Measurements from ENCODE around the gene TMEM190. TPM values are rescaled to one million over a fixed set of nuclear protein-coding genes. Genes with fewer than 3 reads are reported as not detected.

TMEM190 gene
- total and polyA plus RNA-seq, 9 donors = 0.72 to 45.1 (median 2.5) TPM; not detected in 4

DNA sequence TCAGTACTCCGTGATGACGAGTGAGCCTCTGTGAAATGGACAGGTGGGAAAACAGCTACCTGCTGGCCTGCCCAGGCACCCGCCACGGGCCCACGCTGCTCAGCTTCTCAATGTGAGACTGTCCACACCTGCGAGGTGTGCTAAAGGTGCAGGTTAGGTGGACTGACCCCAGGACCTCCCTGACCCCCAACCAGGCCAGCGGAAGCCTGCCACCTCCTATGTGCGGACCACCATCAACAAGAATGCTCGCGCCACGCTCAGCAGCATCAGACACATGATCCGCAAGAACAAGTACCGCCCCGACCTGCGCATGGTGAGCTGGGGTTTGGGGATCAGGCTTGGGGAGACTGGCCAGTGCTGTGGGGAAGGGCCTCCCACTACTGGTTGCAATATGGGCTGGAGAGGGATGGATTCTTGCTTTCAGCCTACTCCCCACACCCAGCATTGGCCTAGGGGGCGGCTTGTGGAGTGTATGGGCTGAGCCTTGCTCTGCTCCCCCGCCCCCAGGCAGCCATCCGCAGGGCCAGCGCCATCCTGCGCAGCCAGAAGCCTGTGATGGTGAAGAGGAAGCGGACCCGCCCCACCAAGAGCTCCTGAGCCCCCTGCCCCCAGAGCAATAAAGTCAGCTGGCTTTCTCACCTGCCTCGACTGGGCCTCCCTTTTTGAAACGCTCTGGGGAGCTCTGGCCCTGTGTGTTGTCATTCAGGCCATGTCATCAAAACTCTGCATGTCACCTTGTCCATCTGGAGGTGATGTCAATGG lies 11.3 kb downstream of the TMEM190 start:
- H3K9me3 ChIP-seq = no peaks in the 10 kb centered on the region
- H3K4me1 ChIP-seq (ENCODE audit: insufficient read depth) = peaks cover 26% of the 10 kb centered on the region
- H3K36me3 ChIP-seq = no peaks in the 10 kb centered on the region
- no peak overlapping the region for H3K4me3 ChIP-seq
- WGBS, 3 donors = 66 to 74% (median 69%) methylated on average over 24 of the region's 24 CpGs
- no peaks in the 10 kb centered on the region for H3K27me3 ChIP-seq
- intact Hi-C loops (cut with DNase I) = loop anchor here in 3 of 4 donors (5.0 to 10.0 kb wide), 4 partner anchors 74 to 117 kb away; partner anchors contain the start of genes C19orf85 (in 1 of the 3) and ISOC2 (in 1 of the 3)
- TF ChIP-seq POLR2A (IDR thresholded peaks at IDR 0.05) (no peak), EP300 (IDR thresholded peaks at IDR 0.05) (no peak)
- TF ChIP-seq, protein P1, sequence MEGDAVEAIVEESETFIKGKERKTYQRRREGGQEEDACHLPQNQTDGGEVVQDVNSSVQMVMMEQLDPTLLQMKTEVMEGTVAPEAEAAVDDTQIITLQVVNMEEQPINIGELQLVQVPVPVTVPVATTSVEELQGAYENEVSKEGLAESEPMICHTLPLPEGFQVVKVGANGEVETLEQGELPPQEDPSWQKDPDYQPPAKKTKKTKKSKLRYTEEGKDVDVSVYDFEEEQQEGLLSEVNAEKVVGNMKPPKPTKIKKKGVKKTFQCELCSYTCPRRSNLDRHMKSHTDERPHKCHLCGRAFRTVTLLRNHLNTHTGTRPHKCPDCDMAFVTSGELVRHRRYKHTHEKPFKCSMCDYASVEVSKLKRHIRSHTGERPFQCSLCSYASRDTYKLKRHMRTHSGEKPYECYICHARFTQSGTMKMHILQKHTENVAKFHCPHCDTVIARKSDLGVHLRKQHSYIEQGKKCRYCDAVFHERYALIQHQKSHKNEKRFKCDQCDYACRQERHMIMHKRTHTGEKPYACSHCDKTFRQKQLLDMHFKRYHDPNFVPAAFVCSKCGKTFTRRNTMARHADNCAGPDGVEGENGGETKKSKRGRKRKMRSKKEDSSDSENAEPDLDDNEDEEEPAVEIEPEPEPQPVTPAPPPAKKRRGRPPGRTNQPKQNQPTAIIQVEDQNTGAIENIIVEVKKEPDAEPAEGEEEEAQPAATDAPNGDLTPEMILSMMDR (IDR thresholded peaks at IDR 0.05) = no peak
- no peak for DNase-seq
- no peak overlapping the region for H3K27ac ChIP-seq

GRCh38 chr19:55389386-55390317 lies 13.0 kb downstream of the TMEM190 start:
- no peak overlapping the region for H3K27ac ChIP-seq
- no peak for DNase-seq

DNA sequence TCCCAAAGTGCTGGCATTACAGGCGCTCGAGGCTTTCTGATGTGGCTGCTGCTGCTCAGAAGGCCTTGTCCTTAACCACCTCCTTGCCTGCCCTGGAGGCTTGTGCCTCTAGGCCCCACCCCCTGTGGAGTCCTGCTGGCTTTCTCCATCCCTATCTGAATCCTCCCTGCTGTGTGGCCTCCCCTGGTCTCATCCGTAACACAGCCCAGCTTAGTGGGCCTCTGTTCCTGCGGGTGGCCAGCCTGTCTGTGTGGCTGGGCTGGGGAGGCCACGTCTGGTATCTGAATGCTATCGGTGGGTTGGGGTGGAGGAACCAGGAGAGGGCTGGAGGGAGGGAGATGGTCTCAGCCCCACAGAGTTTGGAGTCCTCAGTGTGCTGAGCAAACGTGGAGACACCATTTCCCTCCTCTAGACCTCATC lies 13.8 kb downstream of the TMEM190 start:
- Histone ChIP-seq H3K36me3 (no peaks in the 10 kb centered on the region), H3K4me1 (ENCODE audit: insufficient read depth) (peaks cover 19% of the 10 kb centered on the region)
- TF ChIP-seq EP300 (IDR thresholded peaks at IDR 0.05) (no peak), POLR2A (IDR thresholded peaks at IDR 0.05) (no peak)
- TF ChIP-seq, protein P1 (IDR thresholded peaks at IDR 0.05) = no peak

More at GRCh38 chr19:55389386-55390317, 13.0 kb downstream of the TMEM190 start:
- Histone ChIP-seq H3K9me3 (no peaks in the 10 kb centered on the region), H3K27me3 (no peaks in the 10 kb centered on the region), H3K4me1 (ENCODE audit: insufficient read depth) (peaks cover 21% of the 10 kb centered on the region), H3K4me3 (no peak overlapping the region), H3K36me3 (no peaks in the 10 kb centered on the region)
- WGBS, 3 donors = 68 to 74% (median 73%) methylated on average over 16 to 21 of the region's 21 CpGs
- TF ChIP-seq POLR2A (IDR thresholded peaks at IDR 0.05) = no peak
- TF ChIP-seq, protein P1 (IDR thresholded peaks at IDR 0.05) = no peak
- no peak for TF ChIP-seq EP300 (IDR thresholded peaks at IDR 0.05)
- intact Hi-C loops (cut with DNase I) = loop anchor here in 3 of 4 donors (5.0 to 10.0 kb wide), 4 partner anchors 73 to 115 kb away; partner anchors contain the start of genes C19orf85 (in 1 of the 3) and ISOC2 (in 1 of the 3)

GRCh38 chr19:55391191-55391670 lies 14.6 kb downstream of the TMEM190 start:
- WGBS, 3 donors = 75 to 76% (median 75%) methylated on average over 12 of the region's 12 CpGs
- TF ChIP-seq, protein P1 (IDR thresholded peaks at IDR 0.05) = no peak
- TF ChIP-seq EP300 (IDR thresholded peaks at IDR 0.05) (no peak), POLR2A (IDR thresholded peaks at IDR 0.05) (no peak)
- Histone ChIP-seq H3K4me3 (no peak overlapping the region), H3K36me3 (no peaks in the 10 kb centered on the region), H3K27ac (no peak overlapping the region), H3K9me3 (no peaks in the 10 kb centered on the region), H3K4me1 (ENCODE audit: insufficient read depth) (peaks cover 19% of the 10 kb centered on the region), H3K27me3 (no peaks in the 10 kb centered on the region)
- intact Hi-C loops (cut with DNase I) = no loop called here
- no peak for DNase-seq

More for the DNA sequence above, 13.8 kb downstream of the TMEM190 start:
- H3K27ac ChIP-seq = no peak overlapping the region
- no peak overlapping the region for H3K4me3 ChIP-seq
- intact Hi-C loops (cut with DNase I) = no loop called here
- WGBS, 3 donors = 65 to 74% (median 74%) methylated on average over 7 of the region's 7 CpGs
- no peak for DNase-seq
- H3K27me3 ChIP-seq = no peaks in the 10 kb centered on the region
- H3K9me3 ChIP-seq = no peaks in the 10 kb centered on the region
